Ectodermal cell (in vitro differentiated cells): ENCODE measurements around the gene RUNDC3A.
"Not testable (repeated sequence)": the region's sequence is repeated elsewhere in the genome, so short reads cannot be mapped to it uniquely, and the experiment has no call there.

Source experiments
- H3K27ac ChIP-seq: 2 replicates; pipeline ENCODE4 v1.7.0; 2013; ENCODE audit warnings: mild to moderate bottlenecking, low read depth, low read length; ENCODE audit not compliant: insufficient read depth, poor library complexity, severe bottlenecking
- H3K27me3 ChIP-seq: 2 replicates; pipeline ENCODE4 v1.7.0; 2013; ENCODE audit warnings: mild to moderate bottlenecking, low read length; ENCODE audit not compliant: insufficient read depth, control insufficient read depth, poor library complexity, severe bottlenecking
- H3K36me3 ChIP-seq: one replicate; pipeline ENCODE4 v1.7.0; 2013; ENCODE audit warnings: low read length; ENCODE audit not compliant: control insufficient read depth, insufficient read depth
- H3K4me1 ChIP-seq: one replicate; pipeline ENCODE4 v1.7.0; 2013; ENCODE audit warnings: low read length; ENCODE audit not compliant: control insufficient read depth, insufficient read depth
- H3K4me3 ChIP-seq: 2 replicates; pipeline ENCODE4 v1.7.0; 2013; ENCODE audit warnings: low read depth, low read length, control low read depth; ENCODE audit not compliant: insufficient read depth
- H3K9me3 ChIP-seq: 2 replicates; pipeline ENCODE4 v1.7.0; 2013; ENCODE audit warnings: mild to moderate bottlenecking, low read length, moderate library complexity; ENCODE audit not compliant: control insufficient read depth
- WGBS, 2 experiments: methylation state at CpG; one replicate each; pipeline ENCODE4 v1.1.7; 2013; ENCODE audit warnings: missing lambda C conversion rate in 2 of 2; 5-methylcytosine and 5-hydroxymethylcytosine counted together

RUNDC3A gene

GRCh38 chr17:44359006-44359405 is 50.6 kb downstream of the RUNDC3A start:
- no peak overlapping the region for H3K4me3 ChIP-seq
- WGBS, 2 experiments, result 95 to 97% methylated on average over 6 of the region's 6 CpGs
- H3K27ac ChIP-seq, result no peak overlapping the region
- peaks cover 25% of the 10 kb centered on the region for H3K4me1 ChIP-seq
- H3K9me3 ChIP-seq, result no peaks in the 10 kb centered on the region
- H3K36me3 ChIP-seq, result peaks cover 11% of the 10 kb centered on the region
- H3K27me3 ChIP-seq, result no peaks in the 10 kb centered on the region

- no peak overlapping the region for H3K27ac ChIP-seq
- H3K4me1 ChIP-seq, result peaks cover 26% of the 10 kb centered on the region
- H3K9me3 ChIP-seq, result no peaks in the 10 kb centered on the region
- H3K4me3 ChIP-seq, result no peak overlapping the region
- WGBS, 2 experiments, result 95 to 96% methylated on average over 14 of the region's 14 CpGs
- peaks cover 11% of the 10 kb centered on the region for H3K36me3 ChIP-seq
- H3K27me3 ChIP-seq, result no peaks in the 10 kb centered on the region
These were observed 51.2 kb downstream of the RUNDC3A start for GRCh38 chr17:44359458-44360143.

GRCh38 chr17:44360144-44360533 is 51.7 kb downstream of the RUNDC3A start:
- Histone ChIP-seq H3K4me3 (no peak overlapping the region), H3K4me1 (peaks cover 26% of the 10 kb centered on the region), H3K27me3 (peaks cover 4% of the 10 kb centered on the region), H3K36me3 (peaks cover 10% of the 10 kb centered on the region), H3K9me3 (no peaks in the 10 kb centered on the region), H3K27ac (no peak overlapping the region)
- 90 to 92% methylated on average over 6 of the region's 6 CpGs for WGBS, 2 experiments

- 41 to 45% methylated on average over 5 of the region's 5 CpGs for WGBS, 2 experiments
- H3K4me1 ChIP-seq, result peaks cover 26% of the 10 kb centered on the region
- peak overlapping the region; percentile 11 for H3K27ac ChIP-seq
- H3K9me3 ChIP-seq, result no peaks in the 10 kb centered on the region
- peak overlapping the region; percentile 23 for H3K4me3 ChIP-seq
- peaks cover 9% of the 10 kb centered on the region for H3K27me3 ChIP-seq
- H3K36me3 ChIP-seq, result peaks cover 5% of the 10 kb centered on the region
These were observed 52.4 kb downstream of the RUNDC3A start for GRCh38 chr17:44360826-44361225.

- peak overlapping the region; percentile 93 for H3K4me3 ChIP-seq
- H3K9me3 ChIP-seq, result no peaks in the 10 kb centered on the region
- H3K27me3 ChIP-seq, result peaks cover 15% of the 10 kb centered on the region
- 46 to 56% methylated on average over 9 to 11 of the region's 11 CpGs for WGBS, 2 experiments
- H3K27ac ChIP-seq, result no peak overlapping the region
- H3K36me3 ChIP-seq, result peaks cover 5% of the 10 kb centered on the region
- peaks cover 26% of the 10 kb centered on the region for H3K4me1 ChIP-seq
These were observed 53.2 kb downstream of the RUNDC3A start for GRCh38 chr17:44361292-44362260.

GRCh38 chr17:44362459-44362948 is 54.1 kb downstream of the RUNDC3A start:
- WGBS, 2 experiments, result 13 to 23% methylated on average over 7 to 9 of the region's 11 CpGs
- H3K27ac ChIP-seq, result no peak overlapping the region
- H3K9me3 ChIP-seq, result no peaks in the 10 kb centered on the region
- H3K27me3 ChIP-seq, result peaks cover 15% of the 10 kb centered on the region
- peak overlapping the region; percentile 93 for H3K4me3 ChIP-seq
- peaks cover 26% of the 10 kb centered on the region for H3K4me1 ChIP-seq
- H3K36me3 ChIP-seq, result peaks cover 5% of the 10 kb centered on the region

GRCh38 chr17:44362949-44363612 is 54.7 kb downstream of the RUNDC3A start:
- 0 to 1% methylated on average over 45 of the region's 45 CpGs for WGBS, 2 experiments
- Histone ChIP-seq H3K9me3 (no peaks in the 10 kb centered on the region), H3K4me1 (peaks cover 26% of the 10 kb centered on the region), H3K27ac (no peak overlapping the region), H3K27me3 (peaks cover 15% of the 10 kb centered on the region), H3K4me3 (peak overlapping the region; percentile 93), H3K36me3 (peaks cover 5% of the 10 kb centered on the region)

- Histone ChIP-seq H3K9me3 (no peaks in the 10 kb centered on the region), H3K4me1 (peaks cover 26% of the 10 kb centered on the region), H3K27ac (no peak within 1 kb of the TSS), H3K27me3 (peaks cover 15% of the 10 kb centered on the region), H3K4me3 (peak within 1 kb of the TSS; percentile 93), H3K36me3 (peaks cover 4% of the 10 kb centered on the region)
- WGBS, 2 experiments, result 1% methylated on average over 63 of the region's 63 CpGs
These were observed 55.3 kb downstream of the RUNDC3A start, which contains the start of gene FAM171A2 for GRCh38 chr17:44363613-44364159. Gene FAM171A2 (minus strand): TSS chr17:44363853. CDS start chr17:44363714, 139 bp downstream.

- peaks cover 26% of the 10 kb centered on the region for H3K4me1 ChIP-seq
- H3K36me3 ChIP-seq, H3K27ac ChIP-seq, H3K9me3 ChIP-seq, H3K4me3 ChIP-seq: not testable (repeated sequence)
- H3K27me3 ChIP-seq, result peaks cover 15% of the 10 kb centered on the region
- WGBS, 2 experiments, result 91 to 94% methylated on average over 5 of the region's 5 CpGs
These were observed 56.6 kb downstream of the RUNDC3A start for GRCh38 chr17:44365051-44365450.
